Measurements from ENCODE around the gene TSPAN5.
"Not testable (repeated sequence)": the region's sequence is repeated elsewhere in the genome, so short reads cannot be mapped to it uniquely, and the experiment has no call there.

Gene TSPAN5

GRCh38 chr4:98546910-98547594 is 111.4 kb downstream of the TSPAN5 start:
- DNase-seq (ENCODE audit: low spot score), result peak; percentile 61

GRCh38 chr4:98544818-98545414 is 113.5 kb downstream of the TSPAN5 start:
- no peak for DNase-seq (ENCODE audit: low spot score)

GRCh38 chr4:98544141-98544817 is 114.1 kb downstream of the TSPAN5 start:
- no peak for DNase-seq (ENCODE audit: low spot score)

- no peak for DNase-seq (ENCODE audit: low spot score)
These were observed 116.4 kb downstream of the TSPAN5 start for GRCh38 chr4:98542011-98542410.

GRCh38 chr4:98540803-98541202 is 117.6 kb downstream of the TSPAN5 start:
- DNase-seq (ENCODE audit: low spot score), result no peak

GRCh38 chr4:98539741-98540140 is 118.7 kb downstream of the TSPAN5 start:
- no peak for DNase-seq (ENCODE audit: low spot score)

- no peak for DNase-seq (ENCODE audit: low spot score)
These were observed 119.1 kb downstream of the TSPAN5 start for GRCh38 chr4:98539299-98539698.

GRCh38 chr4:98536631-98537030 is 121.8 kb downstream of the TSPAN5 start:
- DNase-seq (ENCODE audit: low spot score), result no peak

GRCh38 chr4:98534146-98534545 is 124.3 kb downstream of the TSPAN5 start:
- DNase-seq (ENCODE audit: low spot score), result not testable (repeated sequence)

GRCh38 chr4:98530572-98530971 is 127.8 kb downstream of the TSPAN5 start:
- DNase-seq (ENCODE audit: low spot score), result no peak

GRCh38 chr4:98529970-98530569 is 128.3 kb downstream of the TSPAN5 start:
- no peak for DNase-seq (ENCODE audit: low spot score)

- DNase-seq (ENCODE audit: low spot score), result no peak
These were observed 129.5 kb downstream of the TSPAN5 start for GRCh38 chr4:98528882-98529281.

- DNase-seq (ENCODE audit: low spot score), result no peak
These were observed 130.7 kb downstream of the TSPAN5 start for GRCh38 chr4:98527534-98528269.

GRCh38 chr4:98524230-98524629 is 134.2 kb downstream of the TSPAN5 start:
- no peak for DNase-seq (ENCODE audit: low spot score)

- peak; percentile 27 for DNase-seq (ENCODE audit: low spot score)
These were observed 135.6 kb downstream of the TSPAN5 start for GRCh38 chr4:98522636-98523395.

GRCh38 chr4:98522062-98522461 is 136.3 kb downstream of the TSPAN5 start:
- no peak for DNase-seq (ENCODE audit: low spot score)

GRCh38 chr4:98521486-98521885 is 136.9 kb downstream of the TSPAN5 start:
- no peak for DNase-seq (ENCODE audit: low spot score)

GRCh38 chr4:98519268-98519977 is 139.0 kb downstream of the TSPAN5 start:
- no peak for DNase-seq (ENCODE audit: low spot score)

GRCh38 chr4:98518559-98519267 is 139.7 kb downstream of the TSPAN5 start:
- DNase-seq (ENCODE audit: low spot score), result no peak

All from AG08396 (cell line).